ENCODE measurements around the gene SRGAP2C.
"Not testable (repeated sequence)": the region's sequence is repeated elsewhere in the genome, so short reads cannot be mapped to it uniquely, and the experiment has no call there.

GRCh38 chr1:121199763-121200162 lies 15.0 kb downstream of the SRGAP2C start:
- TF ChIP-seq, protein P1, sequence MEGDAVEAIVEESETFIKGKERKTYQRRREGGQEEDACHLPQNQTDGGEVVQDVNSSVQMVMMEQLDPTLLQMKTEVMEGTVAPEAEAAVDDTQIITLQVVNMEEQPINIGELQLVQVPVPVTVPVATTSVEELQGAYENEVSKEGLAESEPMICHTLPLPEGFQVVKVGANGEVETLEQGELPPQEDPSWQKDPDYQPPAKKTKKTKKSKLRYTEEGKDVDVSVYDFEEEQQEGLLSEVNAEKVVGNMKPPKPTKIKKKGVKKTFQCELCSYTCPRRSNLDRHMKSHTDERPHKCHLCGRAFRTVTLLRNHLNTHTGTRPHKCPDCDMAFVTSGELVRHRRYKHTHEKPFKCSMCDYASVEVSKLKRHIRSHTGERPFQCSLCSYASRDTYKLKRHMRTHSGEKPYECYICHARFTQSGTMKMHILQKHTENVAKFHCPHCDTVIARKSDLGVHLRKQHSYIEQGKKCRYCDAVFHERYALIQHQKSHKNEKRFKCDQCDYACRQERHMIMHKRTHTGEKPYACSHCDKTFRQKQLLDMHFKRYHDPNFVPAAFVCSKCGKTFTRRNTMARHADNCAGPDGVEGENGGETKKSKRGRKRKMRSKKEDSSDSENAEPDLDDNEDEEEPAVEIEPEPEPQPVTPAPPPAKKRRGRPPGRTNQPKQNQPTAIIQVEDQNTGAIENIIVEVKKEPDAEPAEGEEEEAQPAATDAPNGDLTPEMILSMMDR (conservative IDR thresholded peaks at IDR 0.05): not testable (repeated sequence)
- TF ChIP-seq EZH2 (IDR thresholded peaks at IDR 0.05; ENCODE audit: low read depth): not testable (repeated sequence)

Measured in PC-9 (cell line).